HG03460 (cell line): ENCODE results near the gene DLG1.

ENCODE experiments used
- ATAC-seq: cut with Tn5 transposase; IDR thresholded peaks from one replicate; pipeline ENCODE4 v1.9.1; 2021; ENCODE audit not compliant: unreplicated experiment

The DLG1 gene

DNA sequence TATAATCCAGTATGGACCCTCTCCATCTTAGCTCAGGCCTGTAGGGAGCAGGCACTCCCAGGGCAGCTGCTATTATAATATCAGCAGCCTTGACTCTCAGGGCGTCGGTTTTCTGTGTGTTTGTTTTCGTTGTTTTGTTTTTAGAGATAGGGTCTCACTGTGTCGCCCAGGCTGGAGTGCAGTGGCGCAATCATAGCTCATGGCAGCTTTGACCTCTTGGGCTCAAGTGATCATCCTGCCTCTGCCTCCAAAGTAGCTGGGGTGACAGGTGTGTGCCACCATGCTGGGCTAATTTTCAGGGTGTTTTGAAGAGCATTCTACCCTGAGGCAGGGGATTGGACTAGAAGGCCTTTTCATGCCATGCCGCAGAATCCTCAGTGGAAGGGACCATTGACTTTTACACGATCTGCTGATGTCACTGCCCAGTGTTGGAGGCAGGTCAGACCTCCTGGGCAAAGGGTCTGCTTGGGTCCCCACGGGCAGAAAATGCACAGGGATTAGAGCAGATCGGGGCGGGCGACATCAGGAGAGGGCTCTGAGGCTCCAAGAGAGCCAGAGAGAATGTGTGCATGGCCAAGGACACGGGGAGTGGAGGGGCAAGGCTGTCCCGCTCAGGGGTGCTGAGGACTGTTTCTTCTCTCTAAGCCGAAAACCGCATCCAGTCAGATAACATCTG lies 276.5 kb downstream of the DLG1 start:
- no peak for ATAC-seq

DNA sequence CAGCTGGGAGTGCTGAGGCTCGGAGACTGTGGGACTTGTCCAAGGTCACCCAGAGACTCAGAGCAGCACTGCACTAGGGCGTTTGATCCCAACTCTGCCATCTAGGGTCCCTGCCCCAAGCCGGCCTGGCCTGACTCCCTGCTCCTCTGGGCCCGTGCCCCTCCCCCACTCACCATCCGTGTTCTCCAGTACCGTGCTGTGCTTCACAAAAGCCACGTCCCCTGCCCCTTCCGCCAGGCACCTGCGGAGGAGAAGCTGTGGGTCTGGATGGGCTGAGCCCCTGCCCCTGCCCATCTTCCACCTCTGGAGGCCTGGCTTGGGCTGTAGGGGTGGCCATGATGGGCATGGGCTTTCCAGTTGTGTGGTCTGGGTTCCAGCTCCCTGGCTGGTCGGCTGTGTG lies 277.2 kb downstream of the DLG1 start:
- no peak for ATAC-seq

DNA sequence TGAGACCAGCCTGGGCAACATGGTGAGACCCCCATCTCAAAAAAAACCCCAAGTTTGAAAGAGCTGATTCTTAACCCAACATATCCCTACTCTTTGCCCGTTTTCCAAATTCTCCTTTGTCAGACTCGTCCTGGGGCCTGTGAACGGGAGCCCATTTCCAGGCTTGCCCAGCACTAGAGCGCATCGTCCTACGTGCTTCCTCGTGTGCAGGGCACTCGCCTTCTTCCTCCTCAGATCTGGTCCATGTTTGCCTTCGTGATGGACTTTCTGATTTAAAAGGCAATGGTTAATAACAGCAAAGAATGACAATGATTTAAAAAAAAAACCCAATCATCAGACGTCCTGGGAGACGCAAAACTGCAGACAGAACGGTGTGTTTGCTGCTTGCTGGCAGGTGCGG lies 278.9 kb downstream of the DLG1 start:
- no peak for ATAC-seq

DNA sequence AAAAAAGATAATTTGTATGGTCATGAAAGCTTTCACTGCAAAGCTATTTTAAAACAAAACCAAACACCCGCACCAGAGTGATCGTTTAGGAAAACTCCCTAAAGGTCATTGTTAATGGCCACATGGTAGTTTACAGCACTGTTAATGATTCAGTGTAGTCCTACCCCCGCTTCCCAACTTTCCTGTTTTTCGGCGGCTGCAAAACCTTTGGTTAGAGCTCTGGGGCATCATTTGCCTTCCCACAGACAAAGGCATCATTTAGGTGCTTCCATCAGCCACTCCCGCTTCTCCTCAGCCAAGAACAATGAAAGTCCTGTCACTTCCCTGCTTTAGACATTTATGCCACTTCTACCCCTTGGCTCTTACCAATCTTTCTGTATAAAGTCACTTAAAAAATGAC lies 279.4 kb downstream of the DLG1 start:
- ATAC-seq: no peak

DNA sequence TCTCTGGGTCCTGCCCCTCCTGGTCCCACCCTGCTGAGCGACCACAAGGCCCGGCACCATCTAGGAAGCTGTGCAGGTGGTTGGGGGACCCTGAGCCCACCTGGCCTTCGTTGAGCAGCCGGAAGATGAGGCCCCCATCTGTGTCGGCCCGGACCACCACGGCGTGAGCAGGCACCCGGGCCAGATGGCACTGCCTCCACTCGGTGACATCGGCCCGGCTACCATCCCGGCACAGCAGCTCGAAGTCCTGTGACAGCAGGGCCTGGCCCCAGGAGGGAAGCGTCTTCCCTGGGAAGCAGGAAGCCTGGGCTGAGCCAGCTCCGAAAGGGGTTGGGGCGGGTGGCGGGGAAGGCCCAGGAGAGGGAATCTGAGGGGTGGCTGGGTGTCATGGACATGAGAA lies 281.4 kb downstream of the DLG1 start:
- ATAC-seq: no peak

DNA sequence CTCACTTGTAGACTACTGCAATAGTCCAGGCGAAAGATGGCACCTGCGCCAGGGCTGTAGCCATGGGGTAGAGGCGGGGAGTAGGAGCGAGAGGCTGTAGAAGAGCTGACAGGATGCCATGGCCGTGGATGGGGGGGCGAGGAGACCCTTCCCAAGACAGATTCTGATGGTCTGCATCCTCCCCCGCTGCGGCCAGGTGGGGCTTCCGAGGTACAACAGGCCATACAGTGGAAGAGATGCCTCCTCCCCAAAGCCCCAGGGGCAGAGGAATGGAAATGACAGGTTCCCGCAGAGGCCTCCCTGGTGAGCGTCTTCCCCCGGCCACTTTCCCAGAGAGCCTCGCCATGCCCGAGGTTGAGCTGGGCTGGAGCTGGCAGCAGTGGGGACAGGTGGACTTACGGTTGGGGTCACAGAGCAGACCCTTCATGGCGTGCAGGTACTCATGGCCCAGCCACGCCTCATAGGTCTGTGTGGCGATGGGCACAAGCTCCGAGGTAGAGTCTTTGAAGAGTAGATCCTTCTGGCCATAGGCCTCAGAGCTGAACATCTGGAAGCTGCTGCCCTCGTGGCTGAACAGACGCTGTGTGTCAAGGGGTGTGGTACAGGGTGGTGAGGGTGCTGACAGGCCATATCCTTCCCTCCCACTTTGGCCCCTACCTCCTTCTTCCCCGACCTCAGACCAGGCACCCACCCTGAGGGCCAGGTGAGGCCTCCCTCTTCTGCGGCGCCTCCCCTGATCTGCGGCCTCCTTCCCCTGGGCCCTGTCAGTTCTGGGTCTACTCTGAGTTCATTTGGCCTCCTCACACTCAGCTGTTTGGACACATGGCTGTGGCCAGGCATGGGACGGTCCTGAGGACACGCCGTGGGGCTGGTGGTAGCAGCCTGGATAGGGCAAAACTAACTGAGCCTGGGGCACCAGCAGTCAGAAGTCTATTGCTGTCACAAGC lies 282.3 kb downstream of the DLG1 start:
- no peak for ATAC-seq

DNA sequence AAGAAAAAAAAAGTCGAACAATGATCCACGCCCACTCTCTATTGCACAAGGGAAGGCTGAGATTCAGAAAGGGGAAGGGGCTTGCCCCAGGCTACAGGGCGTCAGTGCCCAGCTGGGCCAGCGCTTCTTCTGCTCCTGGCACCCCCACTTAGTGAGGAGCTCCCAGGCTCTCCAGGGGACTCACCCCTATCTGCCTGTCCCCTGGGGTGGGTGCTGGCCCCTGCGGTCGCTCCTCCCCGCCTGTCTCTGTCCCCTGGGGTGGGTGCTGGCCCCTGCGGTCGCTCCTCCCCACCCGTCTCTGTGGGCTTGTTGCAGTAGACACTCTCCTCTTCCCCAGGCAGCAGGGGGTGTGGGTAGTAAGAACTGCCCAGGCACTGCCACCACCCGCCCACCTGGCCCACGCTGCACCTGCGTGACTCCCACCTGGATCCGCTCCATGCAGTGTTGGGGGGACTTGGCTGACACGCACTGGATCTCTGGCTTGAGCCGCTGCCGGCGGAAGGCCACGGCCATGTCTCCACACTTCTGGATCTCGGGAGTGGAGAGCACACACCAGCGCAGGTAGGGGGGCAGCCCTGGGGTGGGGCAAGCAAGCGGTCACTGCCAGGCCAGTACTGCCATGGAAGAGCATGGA lies 283.4 kb downstream of the DLG1 start:
- no peak for ATAC-seq

DNA sequence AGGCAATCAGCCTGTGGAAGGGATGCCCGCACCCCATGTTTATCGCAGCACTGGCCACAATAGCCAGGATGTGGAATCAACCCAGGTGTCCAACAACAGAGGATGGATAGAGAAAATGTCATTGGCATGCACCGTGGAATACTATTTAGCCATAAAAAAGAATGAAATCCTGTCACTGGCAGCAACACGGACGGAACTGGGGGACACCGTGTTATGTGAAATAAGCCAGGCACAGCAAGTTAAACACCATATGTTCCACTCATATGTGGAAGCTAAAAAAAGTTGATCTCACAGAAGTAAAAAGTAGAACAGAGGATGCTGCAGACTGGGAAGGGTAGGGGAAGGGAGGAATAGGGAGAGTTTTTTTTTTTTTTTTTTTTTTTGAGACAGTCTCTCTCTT lies 284.4 kb downstream of the DLG1 start:
- ATAC-seq: no peak

DNA sequence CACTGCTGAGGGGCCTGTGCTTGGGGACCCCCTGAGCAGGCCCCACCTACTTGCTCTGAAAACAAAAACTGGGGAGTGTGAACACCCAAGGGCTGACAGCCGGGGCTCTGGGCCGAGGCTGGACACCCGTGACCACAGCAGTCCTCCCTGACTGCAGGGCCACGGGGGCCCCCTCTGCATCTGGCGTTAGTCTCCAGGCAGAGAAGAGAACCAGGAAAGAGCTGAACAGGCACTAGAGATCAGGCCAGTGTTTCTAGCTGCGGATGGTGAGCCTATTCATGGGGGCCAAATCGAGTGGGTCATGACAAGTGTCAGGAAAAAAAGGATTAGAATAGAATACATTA lies 285.9 kb downstream of the DLG1 start:
- no peak for ATAC-seq

DNA sequence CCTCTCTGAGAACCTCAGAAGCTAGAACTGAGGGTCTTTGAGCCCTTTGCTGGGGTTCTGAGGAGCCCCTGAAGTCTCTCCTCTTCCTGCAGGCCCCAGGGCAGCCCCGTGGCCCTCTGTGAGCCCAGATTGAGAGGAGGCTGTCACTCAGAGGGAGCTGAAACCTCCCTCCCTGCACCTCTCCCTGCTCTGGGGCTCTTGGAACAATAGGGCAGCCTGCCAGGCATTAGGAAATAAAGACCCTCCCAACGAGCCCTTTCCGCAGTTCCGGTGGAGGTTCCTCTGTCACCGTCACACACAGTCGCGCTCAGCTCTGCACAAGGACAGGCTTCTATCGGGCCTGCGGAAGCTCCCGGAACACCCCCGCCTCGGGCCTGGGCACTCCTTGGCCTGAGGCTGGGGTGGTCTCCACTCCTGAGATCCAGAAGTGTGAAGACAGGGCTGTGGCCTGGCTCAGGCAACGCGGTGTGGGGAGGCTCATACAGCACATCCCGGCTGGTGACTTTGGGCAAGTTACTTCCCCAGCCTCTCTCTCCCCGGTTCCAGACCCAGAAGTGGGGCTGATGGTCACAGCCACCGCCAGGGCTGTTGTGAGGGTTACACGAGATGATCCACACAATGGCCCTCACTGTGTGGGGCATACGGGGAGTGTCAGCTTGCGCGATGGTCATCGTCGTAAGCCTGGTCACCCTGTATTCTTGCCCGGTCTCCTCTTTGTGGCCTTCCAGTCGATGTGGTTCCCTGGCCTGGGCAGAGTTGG lies 286.5 kb downstream of the DLG1 start:
- no peak for ATAC-seq

DNA sequence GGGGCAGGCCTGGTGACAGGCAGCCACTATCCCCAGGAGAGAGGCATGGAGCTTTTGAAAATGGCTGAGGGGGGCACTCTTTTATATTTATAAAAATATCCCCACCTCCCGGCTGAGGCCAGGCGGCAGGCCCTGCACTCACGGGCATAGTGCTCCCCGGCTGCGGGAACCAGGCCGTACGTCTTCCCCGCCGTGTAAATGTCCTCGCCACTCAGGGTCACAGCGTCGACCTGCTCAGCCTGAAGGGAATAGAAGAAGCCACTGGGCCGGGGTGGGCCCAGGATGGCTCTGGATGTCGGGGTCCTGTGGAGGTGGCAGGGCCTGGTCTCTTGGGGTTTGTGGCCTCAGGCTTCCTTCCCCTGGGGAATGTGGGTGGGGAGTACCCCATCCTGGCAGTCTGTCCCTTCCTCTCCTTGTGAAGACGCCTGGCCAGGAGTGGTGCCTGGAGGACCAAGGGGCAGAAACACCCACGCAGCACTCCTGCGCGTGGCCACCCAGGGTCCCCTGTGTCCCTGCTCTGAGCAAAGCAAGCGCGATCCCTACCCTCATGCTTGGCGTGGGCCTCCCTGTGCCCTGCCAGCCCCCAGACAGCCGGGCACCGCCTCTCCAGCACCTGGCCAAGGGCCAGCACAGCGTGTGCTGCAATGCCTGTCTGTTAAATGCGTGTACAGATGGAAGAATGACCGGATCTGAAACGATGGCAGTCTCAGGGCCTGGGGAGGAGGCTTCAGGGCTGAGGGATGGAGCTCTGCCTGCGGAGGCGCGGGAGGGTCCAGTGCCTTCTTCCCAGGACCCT lies 287.7 kb downstream of the DLG1 start:
- ATAC-seq: no peak

DNA sequence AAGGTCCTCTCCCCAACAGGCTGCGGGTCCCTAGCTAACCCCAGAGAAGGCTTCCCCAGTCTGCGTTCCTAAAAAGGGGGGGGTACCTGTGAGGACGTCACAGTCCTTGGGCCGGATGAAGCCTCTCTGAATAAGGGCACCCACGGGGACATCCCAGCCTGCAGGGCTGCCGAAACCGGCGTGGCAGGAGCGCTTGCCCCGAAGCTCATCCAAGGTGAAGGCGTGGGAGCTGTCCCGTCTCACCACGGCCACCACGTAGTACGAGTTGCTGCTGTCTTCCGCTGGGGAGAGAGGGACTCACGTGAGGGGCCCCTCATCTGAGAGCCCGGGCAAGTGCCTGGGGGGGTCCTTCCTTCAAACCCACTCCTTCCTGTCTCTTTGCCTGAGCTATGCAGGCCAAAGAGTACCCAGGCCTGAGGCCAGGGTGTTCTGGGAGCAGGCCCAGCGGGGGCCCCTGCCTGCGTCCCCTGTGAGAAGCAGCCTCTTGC lies 288.8 kb downstream of the DLG1 start:
- no peak for ATAC-seq

DNA sequence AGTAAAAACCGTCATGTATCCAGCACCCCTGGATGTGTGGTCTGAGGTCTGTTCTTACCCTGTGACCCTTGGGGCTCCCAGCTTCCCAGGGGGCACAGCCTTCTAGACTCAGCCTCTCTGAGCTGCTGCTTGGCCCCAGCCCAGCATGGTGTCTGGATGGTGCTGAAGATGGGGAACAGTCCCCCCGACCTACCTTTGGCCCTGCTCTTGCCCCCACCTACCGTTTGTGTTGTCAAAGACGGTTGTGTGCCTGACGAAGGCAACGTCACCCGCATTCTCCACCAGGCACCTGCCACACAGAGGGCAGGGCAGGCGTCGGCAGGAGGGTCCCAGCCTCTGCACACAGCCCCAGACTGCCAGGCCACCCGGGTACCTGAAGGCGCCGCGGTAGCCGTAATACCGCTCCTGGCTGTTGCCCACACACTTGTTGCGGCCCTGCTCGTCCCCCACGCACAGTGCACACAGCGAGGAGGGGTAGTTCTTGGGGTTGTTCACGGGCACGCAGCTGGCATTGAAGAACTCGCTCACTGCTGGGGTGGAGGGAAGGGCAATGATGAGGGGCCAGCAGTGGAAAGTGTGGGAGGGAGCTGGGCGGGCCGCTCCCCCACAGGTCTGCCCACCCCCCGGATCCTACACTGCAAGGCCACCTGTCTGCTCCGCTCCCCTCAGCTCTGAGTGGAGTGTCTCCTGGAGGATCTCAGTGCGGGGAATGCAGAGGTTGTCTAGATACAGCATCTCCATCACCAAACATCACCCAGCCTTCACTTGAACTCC lies 289.8 kb downstream of the DLG1 start:
- no peak for ATAC-seq

DNA sequence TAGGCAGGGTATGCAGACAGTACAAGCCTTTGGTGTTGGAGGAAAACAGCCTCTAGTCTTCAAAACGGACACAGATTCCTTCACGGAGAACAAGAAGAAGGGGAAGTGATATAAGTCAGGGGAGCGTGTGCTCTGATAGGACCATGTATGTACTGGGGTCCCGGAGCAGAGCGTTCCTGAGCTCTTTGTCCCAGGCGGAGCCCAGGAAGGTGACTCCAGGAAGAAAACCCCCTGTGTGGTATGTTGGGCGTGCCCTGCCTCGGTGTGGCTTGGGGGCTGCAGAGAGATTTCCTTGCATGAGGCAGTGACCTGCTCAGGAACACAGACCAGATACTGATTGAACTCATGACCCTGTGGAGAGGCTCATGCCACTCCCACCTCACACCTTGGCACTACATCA lies 290.5 kb downstream of the DLG1 start:
- no peak for ATAC-seq

DNA sequence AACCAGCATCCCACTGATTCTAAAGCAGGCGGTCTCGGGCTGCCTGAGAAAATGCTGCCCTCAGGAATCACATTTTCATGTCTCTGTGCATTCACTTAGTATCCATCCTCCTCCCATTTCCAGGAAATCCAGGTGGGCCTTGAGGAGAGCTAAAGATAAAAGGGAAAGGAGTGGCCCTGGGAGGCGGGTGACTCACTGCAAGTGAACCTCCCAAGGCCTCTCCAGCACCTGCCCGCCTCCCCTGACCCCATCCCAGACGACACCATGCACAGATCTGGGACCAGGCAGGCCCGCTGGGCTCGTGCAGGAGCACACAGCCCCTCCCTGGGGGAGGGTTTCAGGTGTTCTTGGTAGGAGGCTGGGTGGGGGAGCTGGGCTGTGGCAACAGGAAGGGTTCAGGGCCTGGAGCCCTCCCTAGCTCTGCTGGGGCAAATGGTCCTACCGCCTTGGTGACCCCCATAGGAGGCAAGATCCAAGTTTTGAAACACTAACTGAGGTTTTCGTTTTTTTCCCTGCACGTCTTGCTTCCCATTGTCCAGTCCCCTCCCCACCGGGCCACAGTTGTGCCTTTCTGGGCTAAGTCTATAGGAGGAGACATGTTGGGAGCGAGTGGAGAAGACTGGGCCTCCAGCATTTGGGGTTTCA lies 291.0 kb downstream of the DLG1 start:
- ATAC-seq: no peak

DNA sequence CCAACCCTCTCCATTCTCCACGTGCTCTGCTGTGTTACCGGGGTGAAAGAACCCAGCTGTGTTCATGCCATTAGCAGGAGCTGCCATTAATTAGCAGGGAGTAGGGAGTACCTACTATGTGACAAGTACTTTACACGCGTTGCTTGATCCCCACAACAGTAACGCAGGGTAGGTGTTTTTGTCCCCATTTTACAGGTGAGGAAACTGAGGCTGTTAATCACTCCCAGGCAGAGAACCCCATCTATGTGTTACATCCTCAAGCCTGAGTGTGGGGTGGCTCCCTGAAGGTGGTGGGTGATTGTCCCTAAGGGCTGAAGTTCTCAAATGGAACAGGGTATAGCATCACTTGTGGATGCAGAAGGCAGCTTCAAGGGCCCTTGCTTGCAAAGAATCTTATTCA lies 291.6 kb downstream of the DLG1 start:
- no peak for ATAC-seq

DNA sequence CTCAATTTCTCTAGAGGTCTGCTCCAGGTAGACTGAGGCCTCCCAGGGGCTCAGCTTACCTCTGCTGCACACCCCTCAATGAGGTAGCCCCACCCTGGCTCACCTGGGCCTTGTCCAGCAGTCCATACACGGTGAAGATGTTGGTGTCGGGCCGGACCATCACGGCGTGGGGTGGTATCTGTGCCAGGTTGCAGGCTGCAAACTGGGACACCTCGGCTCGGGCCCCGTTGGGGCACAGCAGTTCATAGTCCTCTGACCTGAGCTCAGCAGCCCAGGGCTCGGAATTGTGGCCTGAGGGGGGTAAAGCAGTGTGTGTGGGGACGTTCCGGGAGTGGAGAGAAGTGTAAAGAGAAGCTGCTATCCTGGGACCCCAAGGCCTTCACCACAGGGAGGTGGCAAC lies 292.0 kb downstream of the DLG1 start:
- ATAC-seq: no peak

DNA sequence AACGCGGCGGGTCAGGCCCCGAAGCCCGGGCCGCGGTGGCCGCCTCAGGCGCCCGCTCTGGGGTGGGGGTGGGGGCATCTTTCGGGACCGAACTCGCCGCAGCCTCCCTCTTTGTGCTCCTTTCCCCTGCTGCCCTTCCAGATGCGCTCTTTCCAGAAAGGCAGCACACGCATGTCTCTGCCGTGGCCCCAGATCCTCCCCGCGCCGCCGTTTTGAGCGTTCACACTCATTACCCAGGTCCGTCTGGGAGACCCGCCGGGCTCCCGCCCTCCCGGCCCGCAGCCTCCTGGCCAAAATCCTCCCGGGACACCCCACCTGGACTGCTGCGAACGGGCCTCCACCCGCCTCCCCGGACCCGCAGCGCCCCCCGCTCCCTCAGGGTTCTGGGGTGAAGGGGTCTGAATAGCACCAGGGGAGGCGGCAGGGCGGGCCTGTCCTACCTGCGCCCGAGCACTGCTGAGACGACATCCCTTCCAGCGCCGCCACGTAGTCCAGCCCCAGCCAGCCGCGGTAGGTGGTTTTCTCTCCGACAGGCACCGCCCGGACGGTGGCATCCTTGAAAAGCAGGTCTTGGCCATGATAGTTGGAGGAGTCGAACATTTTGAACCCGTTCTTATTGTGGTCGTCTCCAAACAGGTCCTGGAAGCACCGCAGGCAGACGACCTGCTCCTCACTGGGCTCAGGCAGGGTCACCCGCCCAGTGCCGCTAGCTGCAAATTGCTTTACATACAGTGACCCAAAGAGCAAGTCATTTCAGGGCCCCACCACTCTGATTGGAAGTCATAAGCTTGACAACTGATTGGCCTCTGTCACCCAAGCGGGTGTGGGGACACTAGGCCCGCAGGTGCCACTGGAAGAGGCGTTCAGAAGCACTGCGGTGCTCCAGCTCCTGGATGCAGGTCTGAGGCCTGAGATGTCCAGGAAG lies 294.7 kb downstream of the DLG1 start:
- ATAC-seq: no peak
